Upper lobe of left lung (tissue), 6 donors: ENCODE measurements around the gene ADGRD1. TPM values are rescaled to one million over a fixed set of nuclear protein-coding genes. Genes with fewer than 3 reads are reported as not detected.

Experiments used
- ATAC-seq, 2 donors: fragments of 200-7000 bp; cut with Tn5 transposase; one replicate each; pipeline ENCODE4 v1.9.1; 2022; ENCODE audit warnings: mild to moderate bottlenecking in 2 of 2, moderate library complexity in 2 of 2; ENCODE audit not compliant: low FRiP score in 2 of 2
- DNase-seq, 2 donors: peaks; one replicate each; pipeline ENCODE4 v3.0.0-alpha.2; 2019 to 2020
- H3K27ac ChIP-seq, 4 donors: fragments of 200-600 bp; sonication (generic); one replicate each; pipeline ENCODE4 v1.5.1; 2016 to 2019
- H3K27me3 ChIP-seq, 4 donors: fragments of 200-600 bp; sonication (generic); one replicate each; pipeline ENCODE4 v1.5.1; 2017 to 2019
- H3K36me3 ChIP-seq, 4 donors: fragments of 200-600 bp; sonication (generic); one replicate each; pipeline ENCODE4 v1.5.1; 2016 to 2019
- H3K4me1 ChIP-seq, 4 donors: fragments of 200-600 bp; sonication (generic); one replicate each; pipeline ENCODE4 v1.5.1; 2018 to 2019
- H3K4me3 ChIP-seq, 4 donors: fragments of 200-600 bp; sonication (generic); one replicate each; pipeline ENCODE4 v1.5.1; 2017 to 2019; ENCODE audit warnings: mild to moderate bottlenecking in 2 of 4, moderate library complexity in 1 of 4
- H3K9me3 ChIP-seq, 4 donors: fragments of 200-600 bp; sonication (generic); one replicate each; pipeline ENCODE4 v1.5.1; 2018 to 2019
- CTCF ChIP-seq, 6 experiments: fragments of 450-650 bp in 4 of 6; fragments of 200-600 bp in 2 of 6; sonication (generic) in 2 of 6; IDR thresholded peaks; one replicate each; pipeline ENCODE4 v1.5.1; 2016 to 2019; ENCODE audit warnings: antibody characterized with exemption in 6 of 6
- EP300 ChIP-seq, 4 donors: sonication (generic); formaldehyde crosslinking; IDR thresholded peaks; one replicate each; pipeline ENCODE4 v1.5.1; 2017; ENCODE audit warnings: antibody characterized with exemption in 4 of 4, control low read depth in 2 of 4
- POLR2A ChIP-seq, 4 donors: fragments of 450-650 bp; IDR thresholded peaks; one replicate each; pipeline ENCODE4 v1.5.1; 2016 to 2017; ENCODE audit warnings: antibody characterized with exemption in 4 of 4, mild to moderate bottlenecking in 2 of 4
- POLR2AphosphoS5 ChIP-seq, 2 donors: sonication (generic); formaldehyde crosslinking; IDR thresholded peaks; one replicate each; pipeline ENCODE4 v1.5.1; 2017; ENCODE audit warnings: antibody characterized with exemption in 2 of 2
- WGBS, 2 donors: methylation state at CpG; one replicate each; pipeline ENCODE4 v1.1.5; 2017 to 2018; 5-methylcytosine and 5-hydroxymethylcytosine counted together
- total RNA-seq, 6 donors: library from RNA; depleted of rRNA in 4 of 6; stranded (reverse); fragments of >200 nt in 4 of 6; gene quantifications; one replicate each; pipeline versions ENCODE4 v1.1.0 to v1.2.1, GENCODE V29; 2016 to 2021
- donor health status: DM: no; HTN: no; CAD: no; lungs with moderate emphysema.
- donor health status: DM: no; HTN: yes; CAD: no; lungs with severe emphysema.

Gene ADGRD1
- total RNA-seq, 6 donors from 2014 or later: 84.2 to 124 (median 94.7) TPM

GRCh38 chr12:130987151-130987931, 33.6 kb downstream of the ADGRD1 start:
- Histone ChIP-seq H3K9me3 (no peaks in the 10 kb centered on the region), H3K4me3 (no peak overlapping the region), H3K27ac (no peak overlapping the region), H3K4me1 (peaks cover 0 to under 1% (median 0%) of the 10 kb centered on the region in 4 donors), H3K27me3 (no peaks in the 10 kb centered on the region), H3K36me3 (peaks cover 0 to 18% (median 1%) of the 10 kb centered on the region in 4 donors)
- DNase-seq: no peak
- TF ChIP-seq POLR2AphosphoS5 (IDR thresholded peaks at IDR 0.05) (no peak), CTCF (IDR thresholded peaks at IDR 0.05) (no peak), POLR2A (IDR thresholded peaks at IDR 0.05) (no peak), EP300 (IDR thresholded peaks at IDR 0.05) (no peak)
- ATAC-seq: no peak
- WGBS, 2 donors: 82 to 88% methylated on average over 22 of the region's 22 CpGs

- Histone ChIP-seq H3K27me3 (no peaks in the 10 kb centered on the region), H3K4me1 (peaks cover 0 to 6% (median under 1%) of the 10 kb centered on the region in 4 donors), H3K27ac (no peak overlapping the region), H3K36me3 (peaks cover 0 to 18% (median 2%) of the 10 kb centered on the region in 4 donors), H3K9me3 (no peaks in the 10 kb centered on the region), H3K4me3 (no peak overlapping the region)
- WGBS, 2 donors: 82 to 97% methylated on average over 5 of the region's 5 CpGs
- DNase-seq (no peak), ATAC-seq (no peak)
- TF ChIP-seq POLR2A (IDR thresholded peaks at IDR 0.05): no peak
- TF ChIP-seq CTCF (IDR thresholded peaks at IDR 0.05): no peak
- TF ChIP-seq POLR2AphosphoS5 (IDR thresholded peaks at IDR 0.05): no peak
- TF ChIP-seq EP300 (IDR thresholded peaks at IDR 0.05): no peak
These were observed 34.6 kb downstream of the ADGRD1 start for GRCh38 chr12:130988261-130988660.

- H3K9me3 ChIP-seq: no peaks in the 10 kb centered on the region
- 79 to 87% methylated on average over 2 of the region's 2 CpGs for WGBS, 2 donors
- H3K27ac ChIP-seq: no peak overlapping the region
- H3K4me1 ChIP-seq: peaks cover 0 to 11% (median 3%) of the 10 kb centered on the region in 4 donors
- H3K27me3 ChIP-seq: no peaks in the 10 kb centered on the region
- H3K4me3 ChIP-seq: no peak overlapping the region
- DNase-seq: no peak
- TF ChIP-seq EP300 (IDR thresholded peaks at IDR 0.05): no peak
- TF ChIP-seq POLR2AphosphoS5 (IDR thresholded peaks at IDR 0.05): no peak
- no peak for TF ChIP-seq CTCF (IDR thresholded peaks at IDR 0.05)
- TF ChIP-seq POLR2A (IDR thresholded peaks at IDR 0.05): no peak
- ATAC-seq: peak in 1 of 2 donors; percentile 25
- H3K36me3 ChIP-seq: peaks cover 0 to 18% (median 4%) of the 10 kb centered on the region in 4 donors
These were observed 35.0 kb downstream of the ADGRD1 start for GRCh38 chr12:130988751-130989150.

- no peak for ATAC-seq
- WGBS, 2 donors: 82 to 90% methylated on average over 2 to 8 of the region's 8 CpGs
- H3K36me3 ChIP-seq: peaks cover 0 to 23% (median 5%) of the 10 kb centered on the region in 4 donors
- no peak overlapping the region for H3K27ac ChIP-seq
- H3K27me3 ChIP-seq: no peaks in the 10 kb centered on the region
- no peaks in the 10 kb centered on the region for H3K9me3 ChIP-seq
- no peak overlapping the region for H3K4me3 ChIP-seq
- no peak for TF ChIP-seq POLR2A (IDR thresholded peaks at IDR 0.05)
- no peak for TF ChIP-seq EP300 (IDR thresholded peaks at IDR 0.05)
- TF ChIP-seq POLR2AphosphoS5 (IDR thresholded peaks at IDR 0.05): no peak
- no peak for TF ChIP-seq CTCF (IDR thresholded peaks at IDR 0.05)
- no peak for DNase-seq
- H3K4me1 ChIP-seq: peaks cover 0 to 17% (median 7%) of the 10 kb centered on the region in 4 donors
These were observed 35.7 kb downstream of the ADGRD1 start for GRCh38 chr12:130989391-130989790.
